Keratinocyte (primary cell): ENCODE measurements around the gene NCBP2.

Source experiments
- EZH2 ChIP-seq: IDR thresholded peaks from one replicate; pipeline ENCODE4 v1.6.1; 2012; ENCODE audit warnings: inconsistent platforms, mild to moderate bottlenecking, low read length, moderate library complexity
- TF ChIP-seq, protein P1 (sequence below), 3 experiments: IDR thresholded peaks in 1 of 3; conservative IDR thresholded peaks in 1 of 3; optimal IDR thresholded peaks in 1 of 3; 2 replicates in 2 of 3; 3 replicates in 1 of 3; pipeline versions ENCODE3 to v1.5.1; 2011; ENCODE audit warnings: low read length in 3 of 3, mild to moderate bottlenecking in 3 of 3, moderate library complexity in 2 of 3, control low read depth in 1 of 3, inconsistent platforms in 1 of 3; ENCODE audit not compliant: insufficient read depth in 2 of 3; ENCODE audit errors: extremely low read depth in 1 of 3

- TF ChIP-seq, protein P1, sequence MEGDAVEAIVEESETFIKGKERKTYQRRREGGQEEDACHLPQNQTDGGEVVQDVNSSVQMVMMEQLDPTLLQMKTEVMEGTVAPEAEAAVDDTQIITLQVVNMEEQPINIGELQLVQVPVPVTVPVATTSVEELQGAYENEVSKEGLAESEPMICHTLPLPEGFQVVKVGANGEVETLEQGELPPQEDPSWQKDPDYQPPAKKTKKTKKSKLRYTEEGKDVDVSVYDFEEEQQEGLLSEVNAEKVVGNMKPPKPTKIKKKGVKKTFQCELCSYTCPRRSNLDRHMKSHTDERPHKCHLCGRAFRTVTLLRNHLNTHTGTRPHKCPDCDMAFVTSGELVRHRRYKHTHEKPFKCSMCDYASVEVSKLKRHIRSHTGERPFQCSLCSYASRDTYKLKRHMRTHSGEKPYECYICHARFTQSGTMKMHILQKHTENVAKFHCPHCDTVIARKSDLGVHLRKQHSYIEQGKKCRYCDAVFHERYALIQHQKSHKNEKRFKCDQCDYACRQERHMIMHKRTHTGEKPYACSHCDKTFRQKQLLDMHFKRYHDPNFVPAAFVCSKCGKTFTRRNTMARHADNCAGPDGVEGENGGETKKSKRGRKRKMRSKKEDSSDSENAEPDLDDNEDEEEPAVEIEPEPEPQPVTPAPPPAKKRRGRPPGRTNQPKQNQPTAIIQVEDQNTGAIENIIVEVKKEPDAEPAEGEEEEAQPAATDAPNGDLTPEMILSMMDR (optimal IDR thresholded peaks at IDR 0.05 in 1 of 3, IDR thresholded peaks at IDR 0.05 in 1 of 3, conservative IDR thresholded peaks at IDR 0.05 in 1 of 3; ENCODE audit: extremely low read depth in 1 of 3, insufficient read depth in 2 of 3, low read length in 3 of 3) = no peak
- no peak for TF ChIP-seq EZH2
These were observed 46.1 kb downstream of the NCBP2 start for GRCh38 chr3:196896229-196896628.
